Neural progenitor cell (in vitro differentiated cells): ENCODE measurements around the gene ANXA8L1.
"Not testable (repeated sequence)": the region's sequence is repeated elsewhere in the genome, so short reads cannot be mapped to it uniquely, and the experiment has no call there.

Experiments used
- EZH2 ChIP-seq: fragments of 200-600 bp; sonication (generic); IDR thresholded peaks from 2 replicates; pipeline ENCODE4 v1.6.1; 2017; ENCODE audit warnings: antibody characterized with exemption, mild to moderate bottlenecking, moderate library complexity
- EZH2phosphoT487 ChIP-seq: fragments of 200-600 bp; sonication (generic); IDR thresholded peaks from 2 replicates; pipeline ENCODE4 v1.6.1; 2017; ENCODE audit warnings: antibody characterized with exemption
- TF ChIP-seq, protein P1 (sequence below): fragments of 200-600 bp; sonication (generic); IDR thresholded peaks from 2 replicates; pipeline ENCODE4 v1.5.1; 2017; ENCODE audit warnings: antibody characterized with exemption, mild to moderate bottlenecking

DNA sequence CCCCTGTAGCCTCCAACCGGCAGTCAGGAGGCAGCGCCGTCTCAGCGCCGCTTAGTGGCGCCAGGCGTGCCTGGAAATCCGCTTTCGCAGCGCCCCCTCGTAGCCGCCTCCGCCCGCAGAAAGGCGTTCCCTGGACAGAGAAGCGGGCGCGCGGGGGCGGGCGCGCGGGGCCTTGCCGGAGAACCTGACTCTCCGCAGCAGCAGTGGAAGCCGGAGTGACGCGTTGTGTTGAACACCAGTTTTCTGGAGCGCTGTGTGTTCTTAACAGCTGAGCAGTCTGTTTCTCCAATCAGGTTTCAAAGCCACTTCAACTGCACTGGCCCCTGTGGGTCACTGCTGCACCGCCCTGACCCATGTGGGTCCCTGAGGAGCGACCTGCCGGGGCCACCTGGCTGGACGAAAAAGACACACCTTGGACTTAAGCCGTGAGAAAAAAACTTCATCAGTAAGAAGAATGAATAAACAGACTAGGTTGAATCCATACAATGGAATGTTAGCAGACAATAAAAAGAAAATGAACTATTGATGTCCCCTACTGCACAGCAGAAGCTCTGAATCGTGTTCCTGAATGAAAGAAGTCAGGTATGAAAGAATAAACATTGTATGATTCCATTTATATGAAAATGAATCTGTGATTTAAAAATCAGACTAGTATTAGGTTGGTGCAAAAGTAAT, 22.8 kb downstream of the ANXA8L1 start:
- TF ChIP-seq, protein P1, sequence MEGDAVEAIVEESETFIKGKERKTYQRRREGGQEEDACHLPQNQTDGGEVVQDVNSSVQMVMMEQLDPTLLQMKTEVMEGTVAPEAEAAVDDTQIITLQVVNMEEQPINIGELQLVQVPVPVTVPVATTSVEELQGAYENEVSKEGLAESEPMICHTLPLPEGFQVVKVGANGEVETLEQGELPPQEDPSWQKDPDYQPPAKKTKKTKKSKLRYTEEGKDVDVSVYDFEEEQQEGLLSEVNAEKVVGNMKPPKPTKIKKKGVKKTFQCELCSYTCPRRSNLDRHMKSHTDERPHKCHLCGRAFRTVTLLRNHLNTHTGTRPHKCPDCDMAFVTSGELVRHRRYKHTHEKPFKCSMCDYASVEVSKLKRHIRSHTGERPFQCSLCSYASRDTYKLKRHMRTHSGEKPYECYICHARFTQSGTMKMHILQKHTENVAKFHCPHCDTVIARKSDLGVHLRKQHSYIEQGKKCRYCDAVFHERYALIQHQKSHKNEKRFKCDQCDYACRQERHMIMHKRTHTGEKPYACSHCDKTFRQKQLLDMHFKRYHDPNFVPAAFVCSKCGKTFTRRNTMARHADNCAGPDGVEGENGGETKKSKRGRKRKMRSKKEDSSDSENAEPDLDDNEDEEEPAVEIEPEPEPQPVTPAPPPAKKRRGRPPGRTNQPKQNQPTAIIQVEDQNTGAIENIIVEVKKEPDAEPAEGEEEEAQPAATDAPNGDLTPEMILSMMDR = not testable (repeated sequence)
- not testable (repeated sequence) for TF ChIP-seq EZH2phosphoT487, EZH2
